OCI-LY3 (cell line): ENCODE data around the gene AKAP6.

Experiments used
- H2AFZ ChIP-seq: fragments of 200-600, 300-600 bp; shearing (Covaris generic); 2 replicates; pipeline ENCODE4 v1.6.0; 2014; ENCODE audit warnings: antibody characterized with exemption, low read depth, low read length
- H3K27ac ChIP-seq: fragments of 200-600, 300-600 bp; sonication (generic); 2 replicates; pipeline ENCODE4 v1.5.1; 2014; ENCODE audit warnings: mild to moderate bottlenecking, low read length, moderate library complexity, mixed read lengths
- H3K27me3 ChIP-seq: fragments of 200-600, 300-600 bp; sonication (generic); 2 replicates; pipeline ENCODE4 v1.6.1; 2014; ENCODE audit warnings: low read depth, low read length, mixed read lengths
- H3K36me3 ChIP-seq: fragments of 200-600, 300-600 bp; sonication (generic); replicated peaks from 2 replicates; pipeline ENCODE3; 2014; ENCODE audit warnings: low read depth, low read length, mixed read lengths
- H3K4me1 ChIP-seq: fragments of 300-600, 200-600 bp; sonication (generic); 2 replicates; pipeline ENCODE4 v1.6.1; 2014; ENCODE audit warnings: low read length, mixed read lengths
- H3K4me2 ChIP-seq: fragments of 200-600, 300-600 bp; sonication (generic); 2 replicates; pipeline ENCODE4 v1.6.1; 2014; ENCODE audit warnings: low read length, mixed read lengths
- H3K4me3 ChIP-seq: fragments of 300-600, 200-600 bp; sonication (generic); 2 replicates; pipeline ENCODE4 v1.5.1; 2014; ENCODE audit warnings: antibody characterized with exemption, mild to moderate bottlenecking, low read length, moderate library complexity
- H3K79me2 ChIP-seq: fragments of 300-600, 200-600 bp; shearing (Covaris generic); 2 replicates; pipeline ENCODE4 v1.6.1; 2014; ENCODE audit warnings: mild to moderate bottlenecking, low read length, mixed read lengths
- H3K9ac ChIP-seq: fragments of 300-600, 200-600 bp; shearing (Covaris generic); 2 replicates; pipeline ENCODE4 v1.6.0; 2014; ENCODE audit warnings: mild to moderate bottlenecking, low read length, moderate library complexity
- H3K9me3 ChIP-seq: fragments of 200-600, 300-600 bp; shearing (Covaris generic); 2 replicates; pipeline ENCODE4 v1.6.1; 2014; ENCODE audit warnings: low read length, mixed read lengths; ENCODE audit not compliant: insufficient read depth
- H4K20me1 ChIP-seq: fragments of 200-600, 300-600 bp; sonication (generic); 2 replicates; pipeline ENCODE4 v1.6.1; 2016; ENCODE audit warnings: low read length, mixed read lengths; ENCODE audit not compliant: insufficient read depth
- EZH2phosphoT487 ChIP-seq: fragments of 200-600 bp; shearing (Covaris generic); IDR thresholded peaks from 2 replicates; pipeline ENCODE4 v1.6.1; 2018; ENCODE audit warnings: antibody characterized with exemption, mixed run types, low read depth
- TF ChIP-seq, protein P1 (sequence below): fragments of 200-600, 300-600 bp; sonication (generic); IDR thresholded peaks from 2 replicates; pipeline ENCODE4 v1.5.1; 2014; ENCODE audit warnings: antibody characterized with exemption, low read length, low read depth

The AKAP6 gene

GRCh38 chr14:32481707-32482106 lies 152.6 kb downstream of the AKAP6 start:
- H4K20me1 ChIP-seq, result no peaks in the 10 kb centered on the region
- H3K9ac ChIP-seq, result no peak overlapping the region
- no peaks in the 10 kb centered on the region for H3K36me3 ChIP-seq
- H3K79me2 ChIP-seq, result no peaks in the 10 kb centered on the region
- no peak overlapping the region for H3K27ac ChIP-seq
- H3K9me3 ChIP-seq, result no peaks in the 10 kb centered on the region
- no peak overlapping the region for H3K4me3 ChIP-seq
- no peaks in the 10 kb centered on the region for H3K27me3 ChIP-seq
- H3K4me2 ChIP-seq, result no peak overlapping the region
- no peaks in the 10 kb centered on the region for H3K4me1 ChIP-seq
- no peak overlapping the region for H2AFZ ChIP-seq
- TF ChIP-seq, protein P1, sequence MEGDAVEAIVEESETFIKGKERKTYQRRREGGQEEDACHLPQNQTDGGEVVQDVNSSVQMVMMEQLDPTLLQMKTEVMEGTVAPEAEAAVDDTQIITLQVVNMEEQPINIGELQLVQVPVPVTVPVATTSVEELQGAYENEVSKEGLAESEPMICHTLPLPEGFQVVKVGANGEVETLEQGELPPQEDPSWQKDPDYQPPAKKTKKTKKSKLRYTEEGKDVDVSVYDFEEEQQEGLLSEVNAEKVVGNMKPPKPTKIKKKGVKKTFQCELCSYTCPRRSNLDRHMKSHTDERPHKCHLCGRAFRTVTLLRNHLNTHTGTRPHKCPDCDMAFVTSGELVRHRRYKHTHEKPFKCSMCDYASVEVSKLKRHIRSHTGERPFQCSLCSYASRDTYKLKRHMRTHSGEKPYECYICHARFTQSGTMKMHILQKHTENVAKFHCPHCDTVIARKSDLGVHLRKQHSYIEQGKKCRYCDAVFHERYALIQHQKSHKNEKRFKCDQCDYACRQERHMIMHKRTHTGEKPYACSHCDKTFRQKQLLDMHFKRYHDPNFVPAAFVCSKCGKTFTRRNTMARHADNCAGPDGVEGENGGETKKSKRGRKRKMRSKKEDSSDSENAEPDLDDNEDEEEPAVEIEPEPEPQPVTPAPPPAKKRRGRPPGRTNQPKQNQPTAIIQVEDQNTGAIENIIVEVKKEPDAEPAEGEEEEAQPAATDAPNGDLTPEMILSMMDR, result no peak
- TF ChIP-seq EZH2phosphoT487, result no peak

- H3K9ac ChIP-seq, result no peak overlapping the region
- H4K20me1 ChIP-seq, result no peaks in the 10 kb centered on the region
- H2AFZ ChIP-seq, result no peak overlapping the region
- no peaks in the 10 kb centered on the region; the same call in 1 of the 2 replicates for H3K27me3 ChIP-seq
- no peaks in the 10 kb centered on the region for H3K79me2 ChIP-seq
- TF ChIP-seq, protein P1, result no peak
- TF ChIP-seq EZH2phosphoT487, result no peak
- no peak overlapping the region for H3K4me2 ChIP-seq
- no peaks in the 10 kb centered on the region for H3K4me1 ChIP-seq
- no peaks in the 10 kb centered on the region for H3K36me3 ChIP-seq
- no peak overlapping the region for H3K27ac ChIP-seq
- H3K4me3 ChIP-seq, result no peak overlapping the region
- H3K9me3 ChIP-seq, result no peaks in the 10 kb centered on the region
Observed at GRCh38 chr14:32491416-32492016, 162.4 kb downstream of the AKAP6 start.

DNA sequence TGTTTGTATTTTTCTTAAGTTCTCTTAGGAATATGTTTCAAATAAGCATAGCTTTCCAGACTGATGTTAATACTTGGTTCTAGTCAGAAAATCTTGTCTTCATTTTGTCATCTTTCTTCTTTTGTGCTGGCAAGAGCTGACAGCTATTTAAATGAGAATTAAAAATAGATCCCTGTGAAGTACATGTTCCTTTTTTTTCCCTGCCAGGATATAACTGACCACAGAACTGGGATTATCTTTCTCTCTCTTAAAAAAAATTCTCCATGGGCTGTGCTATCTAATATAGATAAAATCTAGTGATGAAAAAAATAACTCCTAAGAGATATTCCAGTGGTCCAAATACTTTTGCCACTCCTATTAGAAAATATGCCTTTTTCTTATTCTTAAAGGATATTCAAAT lies 163.4 kb downstream of the AKAP6 start:
- no peaks in the 10 kb centered on the region for H4K20me1 ChIP-seq
- no peak for TF ChIP-seq EZH2phosphoT487
- TF ChIP-seq, protein P1, result no peak
- no peak overlapping the region for H2AFZ ChIP-seq
- H3K4me3 ChIP-seq, result no peak overlapping the region
- no peak overlapping the region for H3K4me2 ChIP-seq
- no peak overlapping the region for H3K27ac ChIP-seq
- no peaks in the 10 kb centered on the region for H3K36me3 ChIP-seq
- H3K9ac ChIP-seq, result no peak overlapping the region
- no peaks in the 10 kb centered on the region; the same call in 1 of the 2 replicates for H3K27me3 ChIP-seq
- no peaks in the 10 kb centered on the region for H3K4me1 ChIP-seq
- H3K79me2 ChIP-seq, result no peaks in the 10 kb centered on the region
- H3K9me3 ChIP-seq, result no peaks in the 10 kb centered on the region

- H3K9me3 ChIP-seq, result no peaks in the 10 kb centered on the region
- H3K4me3 ChIP-seq, result no peak overlapping the region
- H3K27me3 ChIP-seq, result no peaks in the 10 kb centered on the region; the same call in 1 of the 2 replicates
- H3K36me3 ChIP-seq, result no peaks in the 10 kb centered on the region
- TF ChIP-seq, protein P1, result no peak
- no peak for TF ChIP-seq EZH2phosphoT487
- H3K4me1 ChIP-seq, result no peaks in the 10 kb centered on the region
- no peak overlapping the region for H3K9ac ChIP-seq
- no peak overlapping the region for H2AFZ ChIP-seq
- no peaks in the 10 kb centered on the region for H4K20me1 ChIP-seq
- H3K27ac ChIP-seq, result no peak overlapping the region
- H3K4me2 ChIP-seq, result no peak overlapping the region
- no peaks in the 10 kb centered on the region for H3K79me2 ChIP-seq
Observed at GRCh38 chr14:32494609-32495434, 165.7 kb downstream of the AKAP6 start.
